ENCODE results near the gene CRACR2A. TPM values are rescaled to one million over a fixed set of nuclear protein-coding genes. Genes with fewer than 3 reads are reported as not detected.

CRACR2A gene
- total and polyA plus RNA-seq, 10 of the 15 experiments (the other 5 are each of a cell fraction or from before 2014, with no cell fraction given), result 2.1 to 18.0 (median 13.2) TPM

DNA sequence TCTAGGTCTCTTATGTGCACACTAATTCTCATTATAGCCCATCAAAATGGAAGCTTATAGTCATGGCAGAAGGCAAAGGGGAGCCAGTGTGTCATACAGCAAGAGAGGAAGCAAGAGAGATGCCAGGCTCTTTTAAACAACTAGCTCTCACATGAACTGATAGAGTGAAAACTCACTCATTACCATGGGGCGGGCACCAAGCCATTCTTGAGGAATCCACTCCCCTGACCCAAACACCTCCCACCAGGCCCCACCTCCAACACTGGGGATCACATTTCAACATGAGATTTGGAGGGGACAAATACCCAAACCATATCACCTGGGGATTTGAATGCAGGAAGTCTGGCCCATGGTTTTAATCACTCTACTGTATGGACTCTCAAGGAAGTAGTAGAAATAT lies 36.9 kb upstream of the CRACR2A start:
- in situ Hi-C loops (cut with MboI), result no loop called here
- Histone ChIP-seq H3K27me3 (replicated peaks in 1 of 2; ENCODE audit: control insufficient read depth in 2 of 2, insufficient read depth in 2 of 2, low read length in 1 of 2) (no peaks in the 10 kb centered on the region), H3K4me2 (ENCODE audit: control insufficient read depth, insufficient read depth) (no peak overlapping the region), H4K20me1 (ENCODE audit: control insufficient read depth, insufficient read depth) (no peaks in the 10 kb centered on the region), H3K9me3 (replicated peaks; ENCODE audit: control insufficient read depth, insufficient read depth, low read length) (no peaks in the 10 kb centered on the region), H3K79me2 (ENCODE audit: control insufficient read depth, insufficient read depth, low read length) (no peaks in the 10 kb centered on the region), H3K27ac (ENCODE audit: control insufficient read depth, insufficient read depth) (no peak overlapping the region), H3K4me1 (ENCODE audit: control insufficient read depth, insufficient read depth, low read length) (no peaks in the 10 kb centered on the region), H2AFZ (ENCODE audit: control insufficient read depth, low read depth, low read length) (no peak overlapping the region), H3K9ac (ENCODE audit: control insufficient read depth, insufficient read depth, low read length) (no peak overlapping the region), H3K36me3 (ENCODE audit: control insufficient read depth in 2 of 2, insufficient read depth in 2 of 2, low read length in 1 of 2) (no peaks in the 10 kb centered on the region), H3K4me3 (no peak overlapping the region)
- intact Hi-C loops (cut with micrococcal nuclease; ENCODE audit: unreplicated experiment), result no loop called here
- no TSS peak for BruUV-seq (replicated peaks)
- ChIA-PET CTCF (interaction anchor here (0.5 to 1.5 kb wide), 5 partner anchors 12 to 557 kb away, joined by 3 to 6 read pairs (median 3); no protein-coding TSS in a partner anchor), POLR2A (no interaction called here), SMC1A (ENCODE audit: uncharacterized antibody, unreplicated experiment) (interaction anchor here (1.1 to 1.3 kb wide), 2 partner anchors 13 to 57 kb away, joined by 3 to 5 read pairs; no protein-coding TSS in a partner anchor), RAD21 (ENCODE audit: unreplicated experiment) (no interaction called here)
- 85% methylated on average over 1 of the region's 1 CpG for WGBS (ENCODE audit: insufficient coverage, insufficient replicate concordance, low lambda C conversion rate, missing lambda C conversion rate)
- DNase-seq (ENCODE audit: low read depth, low spot score), result no peak
- no peak for FAIRE-seq
- no peak for TF ChIP-seq ZBED1 (IDR thresholded peaks at IDR 0.05; ENCODE audit: borderline replicate concordance)
- TF ChIP-seq PBX3 (IDR thresholded peaks at IDR 0.05; ENCODE audit: insufficient replicate concordance, low read depth, low read length), result no peak
- no peak for TF ChIP-seq RB1 (IDR thresholded peaks at IDR 0.05; ENCODE audit: borderline replicate concordance)
- no peak for TF ChIP-seq FOXK2 (IDR thresholded peaks at IDR 0.05)
- TF ChIP-seq TAF1 (IDR thresholded peaks at IDR 0.05; ENCODE audit: borderline replicate concordance, low read depth, low read length), result no peak
- TF ChIP-seq ATF7 (IDR thresholded peaks at IDR 0.05; ENCODE audit: low read depth), result no peak
- TF ChIP-seq, protein P1, sequence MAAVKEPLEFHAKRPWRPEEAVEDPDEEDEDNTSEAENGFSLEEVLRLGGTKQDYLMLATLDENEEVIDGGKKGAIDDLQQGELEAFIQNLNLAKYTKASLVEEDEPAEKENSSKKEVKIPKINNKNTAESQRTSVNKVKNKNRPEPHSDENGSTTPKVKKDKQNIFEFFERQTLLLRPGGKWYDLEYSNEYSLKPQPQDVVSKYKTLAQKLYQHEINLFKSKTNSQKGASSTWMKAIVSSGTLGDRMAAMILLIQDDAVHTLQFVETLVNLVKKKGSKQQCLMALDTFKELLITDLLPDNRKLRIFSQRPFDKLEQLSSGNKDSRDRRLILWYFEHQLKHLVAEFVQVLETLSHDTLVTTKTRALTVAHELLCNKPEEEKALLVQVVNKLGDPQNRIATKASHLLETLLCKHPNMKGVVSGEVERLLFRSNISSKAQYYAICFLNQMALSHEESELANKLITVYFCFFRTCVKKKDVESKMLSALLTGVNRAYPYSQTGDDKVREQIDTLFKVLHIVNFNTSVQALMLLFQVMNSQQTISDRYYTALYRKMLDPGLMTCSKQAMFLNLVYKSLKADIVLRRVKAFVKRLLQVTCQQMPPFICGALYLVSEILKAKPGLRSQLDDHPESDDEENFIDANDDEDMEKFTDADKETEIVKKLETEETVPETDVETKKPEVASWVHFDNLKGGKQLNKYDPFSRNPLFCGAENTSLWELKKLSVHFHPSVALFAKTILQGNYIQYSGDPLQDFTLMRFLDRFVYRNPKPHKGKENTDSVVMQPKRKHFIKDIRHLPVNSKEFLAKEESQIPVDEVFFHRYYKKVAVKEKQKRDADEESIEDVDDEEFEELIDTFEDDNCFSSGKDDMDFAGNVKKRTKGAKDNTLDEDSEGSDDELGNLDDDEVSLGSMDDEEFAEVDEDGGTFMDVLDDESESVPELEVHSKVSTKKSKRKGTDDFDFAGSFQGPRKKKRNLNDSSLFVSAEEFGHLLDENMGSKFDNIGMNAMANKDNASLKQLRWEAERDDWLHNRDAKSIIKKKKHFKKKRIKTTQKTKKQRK (IDR thresholded peaks at IDR 0.05; ENCODE audit: low read depth, low read length), result no peak
- TF ChIP-seq NR2C2 (IDR thresholded peaks at IDR 0.05; ENCODE audit: borderline replicate concordance, control insufficient read depth, insufficient read length, low read depth), result no peak
- TF ChIP-seq, protein P2, sequence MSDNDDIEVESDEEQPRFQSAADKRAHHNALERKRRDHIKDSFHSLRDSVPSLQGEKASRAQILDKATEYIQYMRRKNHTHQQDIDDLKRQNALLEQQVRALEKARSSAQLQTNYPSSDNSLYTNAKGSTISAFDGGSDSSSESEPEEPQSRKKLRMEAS (IDR thresholded peaks at IDR 0.05; ENCODE audit: low read depth, low read length), result no peak
- no peak for TF ChIP-seq KLF5 (IDR thresholded peaks at IDR 0.05; ENCODE audit: partially characterized antibody)
- TF ChIP-seq POU2F2 (IDR thresholded peaks at IDR 0.05; ENCODE audit: borderline replicate concordance, low read depth, low read length), result no peak
- no peak for TF ChIP-seq SUPT20H (IDR thresholded peaks at IDR 0.05; ENCODE audit: borderline replicate concordance, control insufficient read depth, low read depth, low read length)
- no peak for TF ChIP-seq BMI1 (IDR thresholded peaks at IDR 0.05; ENCODE audit: borderline replicate concordance)
- TF ChIP-seq USF1 (IDR thresholded peaks at IDR 0.05; ENCODE audit: borderline replicate concordance, extremely low read length, insufficient read depth, low read depth, low read length), result no peak
- no peak for ATAC-seq

Measured in GM12878 (cell line).